ENCODE measurements around the gene KNSTRN. TPM values are rescaled to one million over a fixed set of nuclear protein-coding genes. Genes with fewer than 3 reads are reported as not detected.

Gene KNSTRN
- total RNA-seq, 4 donors from 2014 or later = 216 to 342 (median 251) TPM

- H3K9me3 ChIP-seq = no peaks in the 10 kb centered on the region
- peaks cover 12 to 26% of the 10 kb centered on the region in 2 donors for H3K4me1 ChIP-seq
- no peaks in the 10 kb centered on the region for H3K27me3 ChIP-seq
- DNase-seq = peak; percentile 32 to 50
- H3K36me3 ChIP-seq = no peaks in the 10 kb centered on the region
- H3K27ac ChIP-seq = peak overlapping the region in 2 of 3 donors; percentile 44 to 62
- no peak for TF ChIP-seq CTCF (IDR thresholded peaks at IDR 0.05)
- no peak for TF ChIP-seq POLR2A (IDR thresholded peaks at IDR 0.05)
- no peak overlapping the region for H3K4me3 ChIP-seq (replicated peaks in 1 of 3)
- WGBS, 2 donors = 90 to 93% methylated on average over 13 of the region's 14 CpGs
- intact Hi-C loops (cut with DNase I) = loop anchor here (5.0 to 10.0 kb wide), 2 partner anchors 44 to 58 kb away; partner anchors contain the start of gene INAFM2
These were observed 15.8 kb upstream of the KNSTRN start for GRCh38 chr15:40366457-40367370.

GRCh38 chr15:40367371-40367685 is 15.2 kb upstream of the KNSTRN start:
- Histone ChIP-seq H3K4me3 (replicated peaks in 1 of 3) (no peak overlapping the region), H3K27ac (peak overlapping the region; percentile 44 to 62 (median 60))

GRCh38 chr15:40367686-40368611 is 14.6 kb upstream of the KNSTRN start:
- no peaks in the 10 kb centered on the region for H3K36me3 ChIP-seq
- H3K27ac ChIP-seq = peak overlapping the region; percentile 60 to 64 (median 62)
- WGBS, 2 donors = 18 to 28% methylated on average over 21 to 39 of the region's 91 CpGs
- intact Hi-C loops (cut with DNase I) = loop anchor here (5.0 to 10.0 kb wide), 2 partner anchors 46 to 57 kb away; partner anchors contain the start of gene INAFM2
- peak; percentile 93 to 95 for DNase-seq
- TF ChIP-seq CTCF (IDR thresholded peaks at IDR 0.05) (peak; percentile 34 to 100 (median 94)), POLR2A (IDR thresholded peaks at IDR 0.05) (peak in 1 of 2 donors; percentile 62)
- no peak overlapping the region for H3K4me3 ChIP-seq (replicated peaks in 1 of 3)
- no peaks in the 10 kb centered on the region for H3K27me3 ChIP-seq
- H3K9me3 ChIP-seq = no peaks in the 10 kb centered on the region
- peaks cover 21 to 39% of the 10 kb centered on the region in 2 donors for H3K4me1 ChIP-seq

More at GRCh38 chr15:40367371-40367685, 15.2 kb upstream of the KNSTRN start:
- Histone ChIP-seq H3K4me1 (peaks cover 15 to 32% of the 10 kb centered on the region in 2 donors), H3K9me3 (no peaks in the 10 kb centered on the region), H3K27me3 (no peaks in the 10 kb centered on the region), H3K36me3 (no peaks in the 10 kb centered on the region)
- no peak for DNase-seq
- WGBS, 2 donors = 80 to 89% methylated on average over 5 of the region's 5 CpGs
- TF ChIP-seq POLR2A (IDR thresholded peaks at IDR 0.05) = no peak
- TF ChIP-seq CTCF (IDR thresholded peaks at IDR 0.05) = no peak
- intact Hi-C loops (cut with DNase I) = loop anchor here (5.0 to 10.0 kb wide), 2 partner anchors 45 to 57 kb away; partner anchors contain the start of gene INAFM2

- TF ChIP-seq CTCF (IDR thresholded peaks at IDR 0.05) (no peak), POLR2A (IDR thresholded peaks at IDR 0.05) (no peak)
- no peaks in the 10 kb centered on the region for H3K27me3 ChIP-seq
- H3K9me3 ChIP-seq = no peaks in the 10 kb centered on the region
- peaks cover 26 to 46% of the 10 kb centered on the region in 2 donors for H3K4me1 ChIP-seq
- WGBS, 2 donors = 97 to 98% methylated on average over 16 to 21 of the region's 24 CpGs
- H3K36me3 ChIP-seq = no peaks in the 10 kb centered on the region
- intact Hi-C loops (cut with DNase I) = loop anchor here (5.0 to 10.0 kb wide), 2 partner anchors 47 to 56 kb away; partner anchors contain the start of gene INAFM2
- peak in 1 of 2 donors; percentile 22 for DNase-seq
- H3K27ac ChIP-seq = peak overlapping the region in 2 of 3 donors; percentile 10 to 64
- no peak overlapping the region for H3K4me3 ChIP-seq (replicated peaks in 1 of 3)
These were observed 13.6 kb upstream of the KNSTRN start for GRCh38 chr15:40368719-40369473.

All from thyroid gland (tissue), 4 donors.